SU-DHL-6 (cell line): ENCODE results near the gene NXPH1.

Experiments
- H2AFZ ChIP-seq: fragments of 200-600 bp; sonication (generic); 2 replicates; pipeline ENCODE4 v1.6.1; 2014; ENCODE audit warnings: low read depth, mild to moderate bottlenecking, moderate library complexity, mixed read lengths, antibody characterized with exemption, low read length; ENCODE audit not compliant: severe bottlenecking
- H3F3A ChIP-seq: fragments of 200-600 bp; shearing (Covaris generic); 2 replicates; pipeline ENCODE4 v1.6.0; 2016; ENCODE audit warnings: antibody characterized with exemption, mild to moderate bottlenecking; ENCODE audit not compliant: insufficient read depth
- H3K27ac ChIP-seq: fragments of 200-600 bp; sonication (generic); 2 replicates; pipeline ENCODE4 v1.5.1; 2016; ENCODE audit warnings: low read depth, mild to moderate bottlenecking, low read length, moderate library complexity, mixed read lengths
- H3K27me3 ChIP-seq: fragments of 200-600 bp; sonication (generic), shearing (Covaris generic); 2 replicates; pipeline ENCODE4 v1.6.0; 2014; ENCODE audit warnings: mild to moderate bottlenecking, low read length
- H3K36me3 ChIP-seq: fragments of 200-600 bp; sonication (generic); 2 replicates; pipeline ENCODE4 v1.6.1; 2014; ENCODE audit warnings: mild to moderate bottlenecking, low read length, mixed read lengths
- H3K4me2 ChIP-seq: fragments of 300-600, 200-600 bp; shearing (Covaris generic), sonication (generic); 2 replicates; pipeline ENCODE4 v1.6.0; 2014; ENCODE audit warnings: low read length, low read depth, mild to moderate bottlenecking; ENCODE audit not compliant: poor library complexity, severe bottlenecking
- H3K4me3 ChIP-seq: fragments of 200-600 bp; sonication (generic); 2 replicates; pipeline ENCODE4 v1.5.1; 2014; ENCODE audit warnings: antibody characterized with exemption, low read length, mild to moderate bottlenecking, mixed read lengths; ENCODE audit not compliant: insufficient read depth, poor library complexity, severe bottlenecking
- H3K79me2 ChIP-seq: fragments of 200-600 bp; sonication (generic); 2 replicates; pipeline ENCODE4 v1.6.1; 2014; ENCODE audit warnings: mild to moderate bottlenecking, low read length, moderate library complexity; ENCODE audit not compliant: insufficient read depth
- H3K9ac ChIP-seq: fragments of 200-600 bp; sonication (generic); 2 replicates; pipeline ENCODE4 v1.7.0; 2014; ENCODE audit warnings: mild to moderate bottlenecking, low read length
- H3K9me2 ChIP-seq: fragments of 200-600 bp; sonication (generic); replicated peaks from 2 replicates; pipeline ENCODE4 v1.6.1; 2014; ENCODE audit warnings: low read length; ENCODE audit not compliant: insufficient read depth
- H3K9me3 ChIP-seq: fragments of 200-600 bp; sonication (generic); 2 replicates; pipeline ENCODE4 v1.6.1; 2014; ENCODE audit warnings: low read length, mixed read lengths; ENCODE audit not compliant: insufficient read depth
- H4K20me1 ChIP-seq: fragments of 200-600 bp; sonication (generic); 2 replicates; pipeline ENCODE4 v1.6.1; 2014; ENCODE audit warnings: low read depth, mild to moderate bottlenecking, antibody characterized with exemption, low read length, moderate library complexity, mixed read lengths
- EZH2phosphoT487 ChIP-seq: fragments of 200-600 bp; sonication (generic), shearing (Covaris generic); conservative IDR thresholded peaks from 2 replicates; pipeline ENCODE4 v1.6.1; 2018; ENCODE audit warnings: mild to moderate bottlenecking, antibody characterized with exemption, low read length, moderate library complexity, mixed read lengths
- TF ChIP-seq, protein P1 (sequence below): fragments of 200-600 bp; sonication (generic); IDR thresholded peaks from one replicate; pipeline ENCODE4 v1.5.1; 2017; ENCODE audit warnings: antibody characterized with exemption, mild to moderate bottlenecking, low read length, moderate library complexity; ENCODE audit not compliant: insufficient read depth, poor library complexity, severe bottlenecking

The NXPH1 gene

DNA sequence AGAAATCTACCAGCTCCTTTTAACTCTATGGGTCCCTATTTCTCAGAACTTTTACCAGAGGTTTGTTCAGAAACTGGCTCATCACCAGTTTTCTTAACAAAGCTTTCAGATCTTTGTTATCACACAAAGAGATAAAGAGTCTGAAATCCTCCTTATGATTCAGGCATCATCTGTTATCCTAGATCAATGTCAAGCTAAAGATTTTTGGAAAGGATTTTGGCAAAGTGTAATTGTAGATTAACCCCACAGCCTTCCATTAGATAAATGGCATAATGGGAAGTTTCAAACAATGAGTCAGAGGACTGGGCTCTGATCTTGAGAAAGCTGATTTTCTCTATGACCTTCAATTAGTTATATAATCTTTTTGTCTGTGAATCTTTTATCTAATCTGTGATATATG lies 192.2 kb downstream of the NXPH1 start:
- Histone ChIP-seq H3K9ac (no peak overlapping the region), H3K27ac (no peak overlapping the region), H3K27me3 (no peaks in the 10 kb centered on the region), H3K36me3 (no peaks in the 10 kb centered on the region), H3K4me2 (no peak overlapping the region), H3K4me3 (no peak overlapping the region), H3K79me2 (no peaks in the 10 kb centered on the region), H3K9me3 (no peaks in the 10 kb centered on the region), H3K9me2 (no peaks in the 10 kb centered on the region), H2AFZ (no peak overlapping the region), H4K20me1 (no peaks in the 10 kb centered on the region), H3F3A (no peaks in the 10 kb centered on the region)
- no peak for TF ChIP-seq EZH2phosphoT487
- TF ChIP-seq, protein P1, sequence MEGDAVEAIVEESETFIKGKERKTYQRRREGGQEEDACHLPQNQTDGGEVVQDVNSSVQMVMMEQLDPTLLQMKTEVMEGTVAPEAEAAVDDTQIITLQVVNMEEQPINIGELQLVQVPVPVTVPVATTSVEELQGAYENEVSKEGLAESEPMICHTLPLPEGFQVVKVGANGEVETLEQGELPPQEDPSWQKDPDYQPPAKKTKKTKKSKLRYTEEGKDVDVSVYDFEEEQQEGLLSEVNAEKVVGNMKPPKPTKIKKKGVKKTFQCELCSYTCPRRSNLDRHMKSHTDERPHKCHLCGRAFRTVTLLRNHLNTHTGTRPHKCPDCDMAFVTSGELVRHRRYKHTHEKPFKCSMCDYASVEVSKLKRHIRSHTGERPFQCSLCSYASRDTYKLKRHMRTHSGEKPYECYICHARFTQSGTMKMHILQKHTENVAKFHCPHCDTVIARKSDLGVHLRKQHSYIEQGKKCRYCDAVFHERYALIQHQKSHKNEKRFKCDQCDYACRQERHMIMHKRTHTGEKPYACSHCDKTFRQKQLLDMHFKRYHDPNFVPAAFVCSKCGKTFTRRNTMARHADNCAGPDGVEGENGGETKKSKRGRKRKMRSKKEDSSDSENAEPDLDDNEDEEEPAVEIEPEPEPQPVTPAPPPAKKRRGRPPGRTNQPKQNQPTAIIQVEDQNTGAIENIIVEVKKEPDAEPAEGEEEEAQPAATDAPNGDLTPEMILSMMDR: no peak

DNA sequence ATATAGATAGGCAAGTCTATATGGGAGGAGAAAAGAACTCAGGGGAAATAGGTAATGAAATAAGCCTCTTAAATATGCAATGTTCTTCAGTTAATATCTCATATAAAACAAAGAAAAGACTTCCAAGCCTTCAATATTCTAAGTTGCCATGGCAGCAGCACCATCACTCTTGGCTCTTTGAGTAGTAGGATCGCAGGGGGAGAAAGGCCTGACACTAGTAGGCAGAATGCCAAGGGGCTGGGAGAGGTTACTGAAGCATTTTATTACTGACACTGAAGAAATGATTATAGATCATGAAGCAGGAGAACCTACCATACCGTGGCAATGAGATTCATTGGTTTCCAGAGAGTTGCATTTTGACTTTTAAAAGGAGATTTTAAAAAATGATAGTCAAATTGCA lies 193.9 kb downstream of the NXPH1 start:
- Histone ChIP-seq H3K9me2 (no peaks in the 10 kb centered on the region), H3F3A (no peaks in the 10 kb centered on the region), H3K27me3 (no peaks in the 10 kb centered on the region), H3K4me2 (no peak overlapping the region), H2AFZ (no peak overlapping the region), H3K36me3 (no peaks in the 10 kb centered on the region), H3K27ac (no peak overlapping the region), H3K9ac (no peak overlapping the region), H3K79me2 (no peaks in the 10 kb centered on the region), H3K4me3 (no peak overlapping the region), H4K20me1 (no peaks in the 10 kb centered on the region), H3K9me3 (no peaks in the 10 kb centered on the region)
- TF ChIP-seq, protein P1: no peak
- no peak for TF ChIP-seq EZH2phosphoT487

DNA sequence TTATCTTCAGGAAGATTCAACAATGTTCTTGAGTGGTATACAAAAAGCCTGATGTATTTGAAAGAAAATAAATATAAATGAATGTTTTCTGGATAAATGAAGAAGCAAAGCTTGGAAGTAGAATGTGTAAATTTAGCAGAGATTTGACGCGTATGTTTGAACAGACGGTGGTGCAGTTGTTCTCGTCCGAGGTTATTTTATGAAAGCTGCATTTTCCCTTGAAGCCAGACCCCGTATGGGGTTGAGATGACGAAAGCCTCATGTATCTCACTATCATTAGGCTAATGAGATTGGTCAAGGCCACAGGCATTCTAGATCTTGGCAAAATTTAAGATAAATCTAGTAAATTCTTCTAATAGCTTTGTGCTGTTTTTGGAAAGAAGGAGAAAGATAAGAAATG lies 195.2 kb downstream of the NXPH1 start:
- H3K27me3 ChIP-seq: no peaks in the 10 kb centered on the region
- no peak overlapping the region for H3K27ac ChIP-seq
- H3K79me2 ChIP-seq: no peaks in the 10 kb centered on the region
- H3K4me2 ChIP-seq: no peak overlapping the region
- TF ChIP-seq, protein P1: no peak
- TF ChIP-seq EZH2phosphoT487: no peak
- no peak overlapping the region for H2AFZ ChIP-seq
- H3K36me3 ChIP-seq: no peaks in the 10 kb centered on the region
- H4K20me1 ChIP-seq: no peaks in the 10 kb centered on the region
- no peaks in the 10 kb centered on the region for H3K9me2 ChIP-seq
- no peaks in the 10 kb centered on the region for H3F3A ChIP-seq
- H3K4me3 ChIP-seq: no peak overlapping the region
- H3K9me3 ChIP-seq: no peaks in the 10 kb centered on the region
- H3K9ac ChIP-seq: no peak overlapping the region
